ENCODE data around the gene STOM.

DNA sequence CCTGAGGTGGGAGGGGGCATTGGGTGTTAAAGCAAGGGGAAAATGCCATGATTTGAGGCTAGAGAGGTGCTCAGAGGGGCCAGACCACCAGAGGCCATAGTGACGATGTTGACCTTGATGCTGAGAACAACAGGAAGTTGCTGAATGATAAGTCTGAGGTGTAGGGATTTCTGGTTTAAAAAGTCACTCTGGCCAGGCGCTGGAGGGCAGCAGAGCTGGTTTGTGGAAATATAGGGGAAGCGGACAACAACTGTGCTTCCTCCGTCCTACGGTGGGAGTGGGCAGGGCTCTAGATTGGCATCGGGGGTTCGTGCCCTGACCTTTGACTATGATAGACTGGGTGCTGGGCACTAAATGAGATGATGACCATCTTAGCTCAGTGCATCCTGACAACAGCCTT lies 44.7 kb downstream of the STOM start:
- no peak for TF ChIP-seq L3MBTL2 (conservative IDR thresholded peaks at IDR 0.05)
- no peak for TF ChIP-seq HDGF (IDR thresholded peaks at IDR 0.05; ENCODE audit: borderline replicate concordance)
- TF ChIP-seq FOXM1 (IDR thresholded peaks at IDR 0.05; ENCODE audit: borderline replicate concordance) = no peak
- TF ChIP-seq ZNF384 (IDR thresholded peaks at IDR 0.05) = no peak
- no peak for TF ChIP-seq TARDBP (IDR thresholded peaks at IDR 0.05)

All from HEK293T (cell line).